Measurements from ENCODE around the gene AOPEP. TPM values are rescaled to one million over a fixed set of nuclear protein-coding genes. Genes with fewer than 3 reads are reported as not detected.
A peak's percentile ranks its signal among the peaks of the same experiment; 100 is the strongest.

AOPEP gene
- polyA plus RNA-seq, 1 of the 3 experiments (the other 2 are of a cell fraction), result 54.6 TPM

GRCh38 chr9:95053611-95054570 lies 327.4 kb downstream of the AOPEP start:
- ChIA-PET CTCF (interaction anchor here (0.5 to 1.5 kb wide), 4 partner anchors 46 to 77 kb away, joined by 3 to 5 read pairs (median 4); no protein-coding TSS in a partner anchor), POLR2A (no interaction called here)

DNA sequence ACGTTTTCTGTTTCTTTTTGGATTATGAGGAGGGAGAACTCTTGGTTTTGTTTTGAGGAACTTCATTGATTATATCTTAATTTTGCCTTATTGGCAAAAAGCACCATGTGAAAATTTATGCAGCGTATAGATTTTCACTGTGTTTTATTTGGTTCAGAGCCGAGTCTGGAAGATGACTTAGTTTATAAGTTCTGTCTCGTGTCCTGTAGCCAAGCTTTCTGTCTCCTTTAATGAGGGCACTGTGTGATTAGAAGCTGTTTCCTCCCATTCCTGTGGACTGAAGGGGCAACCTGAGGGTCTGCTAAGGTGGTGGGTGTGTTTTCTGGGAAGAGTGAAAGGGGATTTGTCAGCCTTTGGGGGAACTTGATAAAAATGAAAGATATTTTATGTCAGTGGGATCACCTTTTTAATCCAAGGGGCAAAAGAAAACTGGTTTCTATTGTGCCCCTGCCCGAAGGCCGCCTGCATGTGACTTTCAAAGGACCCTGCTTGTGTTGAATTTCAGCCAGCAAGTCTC lies 328.9 kb downstream of the AOPEP start:
- H3K9ac ChIP-seq, result peak overlapping the region; percentile 71
- peaks cover 48% of the 10 kb centered on the region for H4K20me1 ChIP-seq (ENCODE audit: insufficient read depth)
- H3K27ac ChIP-seq (ENCODE audit: low read depth in 2 of 2, low read length in 1 of 2), result peak overlapping the region; percentile 83 to 96
- H3K4me3 ChIP-seq (ENCODE audit: low read depth in 2 of 2, low read length in 1 of 2), result peak overlapping the region; percentile 14 to 59; a peak in 3 of 4 replicates
- CTCF ChIA-PET, result interaction anchor here (0.6 kb wide), 1 partner anchor 214 kb away, joined by 3 read pairs; no protein-coding TSS in a partner anchor
- peaks cover 100% of the 10 kb centered on the region for H3K79me2 ChIP-seq (ENCODE audit: insufficient read depth)
- peaks cover 27% of the 10 kb centered on the region for H3F3A ChIP-seq (replicated peaks; ENCODE audit: insufficient read depth)
- POLR2A ChIA-PET, result no interaction called here
- no peak overlapping the region for H2AFZ ChIP-seq (ENCODE audit: low read depth)
- no peaks in the 10 kb centered on the region for H3K27me3 ChIP-seq (ENCODE audit: insufficient read depth)
- no peak for DNase-seq
- 7% methylated on average over 6 of the region's 6 CpGs for WGBS (ENCODE audit: low lambda C conversion rate)
- H3K4me2 ChIP-seq, result peak overlapping the region; percentile 87
- TF ChIP-seq FOXM1 (IDR thresholded peaks at IDR 0.05; ENCODE audit: low read depth) (no peak), EZH2phosphoT487 (IDR thresholded peaks at IDR 0.05; ENCODE audit: borderline replicate concordance, low read depth) (no peak), CHD2 (IDR thresholded peaks at IDR 0.05; ENCODE audit: low read length, partially characterized antibody) (no peak)
- peaks cover 20 to 35% of the 10 kb centered on the region in 2 experiments for H3K36me3 ChIP-seq (replicated peaks in 1 of 2; ENCODE audit: control insufficient read depth in 1 of 2, insufficient read depth in 2 of 2, low read length in 1 of 2)
- no peaks in the 10 kb centered on the region for H3K9me2 ChIP-seq
- H3K9me3 ChIP-seq, result no peaks in the 10 kb centered on the region
- peaks cover 52 to 59% of the 10 kb centered on the region in 2 experiments for H3K4me1 ChIP-seq (ENCODE audit: control insufficient read depth in 1 of 2, insufficient read depth in 2 of 2, low read depth in 1 of 2, low read length in 1 of 2)

More at GRCh38 chr9:95053611-95054570, 327.4 kb downstream of the AOPEP start:
- H3K4me3 ChIP-seq (ENCODE audit: low read depth in 2 of 2, low read length in 1 of 2), result no peak overlapping the region
- no peaks in the 10 kb centered on the region for H3K9me2 ChIP-seq
- H3K4me2 ChIP-seq, result peak overlapping the region; percentile 87
- H3K27ac ChIP-seq (ENCODE audit: low read depth in 2 of 2, low read length in 1 of 2), result peak overlapping the region; percentile 83 to 96
- H3K9me3 ChIP-seq, result no peaks in the 10 kb centered on the region
- DNase-seq, result no peak
- TF ChIP-seq TCF12 (IDR thresholded peaks at IDR 0.05) (no peak), TEAD4 (IDR thresholded peaks at IDR 0.05; ENCODE audit: borderline replicate concordance, insufficient read depth) (no peak)
- peaks cover 47 to 63% of the 10 kb centered on the region in 2 experiments for H3K4me1 ChIP-seq (ENCODE audit: control insufficient read depth in 1 of 2, insufficient read depth in 2 of 2, low read depth in 1 of 2, low read length in 1 of 2)
- peaks cover 17 to 29% of the 10 kb centered on the region in 2 experiments for H3K36me3 ChIP-seq (replicated peaks in 1 of 2; ENCODE audit: control insufficient read depth in 1 of 2, insufficient read depth in 2 of 2, low read length in 1 of 2)
- no peak overlapping the region for H3K9ac ChIP-seq
- WGBS (ENCODE audit: low lambda C conversion rate), result 62% methylated on average over 5 of the region's 5 CpGs
- peaks cover 34% of the 10 kb centered on the region for H3F3A ChIP-seq (replicated peaks; ENCODE audit: insufficient read depth)
- H2AFZ ChIP-seq (ENCODE audit: low read depth), result no peak overlapping the region
- peaks cover 100% of the 10 kb centered on the region for H3K79me2 ChIP-seq (ENCODE audit: insufficient read depth)
- no peaks in the 10 kb centered on the region for H3K27me3 ChIP-seq (ENCODE audit: insufficient read depth)
- peaks cover 48% of the 10 kb centered on the region for H4K20me1 ChIP-seq (ENCODE audit: insufficient read depth)

DNA sequence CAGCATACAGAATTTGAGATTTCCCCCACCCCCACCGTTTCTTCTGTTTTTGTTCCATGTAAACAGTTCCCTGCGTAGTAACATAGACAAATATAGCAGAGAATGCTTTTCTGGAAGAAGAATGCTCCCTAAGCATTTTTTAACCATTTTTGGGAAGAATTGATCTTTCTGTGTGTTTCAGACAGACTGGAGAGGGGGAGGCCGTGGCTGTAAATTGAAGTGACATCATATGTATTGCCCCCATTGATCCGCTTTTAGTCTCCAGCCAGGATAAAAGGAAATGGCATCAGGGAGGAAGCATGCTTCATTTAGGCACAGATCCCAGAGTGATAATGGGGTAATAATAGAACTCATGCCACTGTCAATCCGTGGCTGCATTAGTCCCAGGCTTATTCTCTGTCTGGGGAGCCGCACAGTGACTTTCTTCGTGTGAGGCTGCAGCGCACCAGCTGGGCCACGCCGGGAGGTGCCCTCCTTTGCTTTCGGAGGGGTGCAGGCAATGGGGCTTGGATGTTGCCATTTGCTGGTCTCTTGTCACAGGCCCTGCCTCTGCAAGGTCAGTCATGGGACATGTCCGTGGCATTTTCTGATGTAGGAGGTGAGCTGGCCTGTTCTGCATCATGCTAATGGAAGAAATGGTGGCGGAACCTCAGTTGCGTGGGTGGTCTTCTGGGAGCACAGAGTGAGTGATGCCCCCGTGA lies 329.5 kb downstream of the AOPEP start:
- WGBS (ENCODE audit: low lambda C conversion rate), result 10% methylated on average over 13 of the region's 15 CpGs
- Histone ChIP-seq H3K79me2 (ENCODE audit: insufficient read depth) (peaks cover 100% of the 10 kb centered on the region), H3K9me3 (no peaks in the 10 kb centered on the region), H3K9me2 (no peaks in the 10 kb centered on the region), H3K36me3 (replicated peaks in 1 of 2; ENCODE audit: control insufficient read depth in 1 of 2, insufficient read depth in 2 of 2, low read length in 1 of 2) (peaks cover 23 to 40% of the 10 kb centered on the region in 2 experiments), H3K4me3 (ENCODE audit: low read depth in 2 of 2, low read length in 1 of 2) (peak overlapping the region; percentile 30 to 59), H2AFZ (ENCODE audit: low read depth) (no peak overlapping the region), H3K27ac (ENCODE audit: low read depth in 2 of 2, low read length in 1 of 2) (peak overlapping the region; percentile 83 to 96), H3K9ac (peak overlapping the region; percentile 71), H3K4me2 (peak overlapping the region; percentile 87), H3K27me3 (ENCODE audit: insufficient read depth) (no peaks in the 10 kb centered on the region), H3K4me1 (ENCODE audit: control insufficient read depth in 1 of 2, insufficient read depth in 2 of 2, low read depth in 1 of 2, low read length in 1 of 2) (peaks cover 56 to 60% of the 10 kb centered on the region in 2 experiments), H4K20me1 (ENCODE audit: insufficient read depth) (peaks cover 47% of the 10 kb centered on the region), H3F3A (replicated peaks; ENCODE audit: insufficient read depth) (peaks cover 27% of the 10 kb centered on the region)
- DNase-seq, result peak; percentile 70
- ChIA-PET POLR2A (interaction anchor here (1.3 to 2.0 kb wide), 2 partner anchors 11 to 30 kb away, joined by 3 to 7 read pairs; no protein-coding TSS in a partner anchor), CTCF (interaction anchor here (0.6 to 1.9 kb wide), 5 partner anchors 9 to 213 kb away, joined by 3 to 6 read pairs (median 4); no protein-coding TSS in a partner anchor)
- TF ChIP-seq RCOR1 (IDR thresholded peaks at IDR 0.05; ENCODE audit: low read length) (0 out of 2 replicates have a peak, but pooled peaks have one; percentile 11), RFX5 (IDR thresholded peaks at IDR 0.05; ENCODE audit: low read length) (no peak), NRF1 (IDR thresholded peaks at IDR 0.05; ENCODE audit: low read depth, low read length) (no peak), TEAD4 (IDR thresholded peaks at IDR 0.05; ENCODE audit: borderline replicate concordance, insufficient read depth) (0 out of 2 replicates have a peak, but pooled peaks have one; percentile 7), ELF1 (IDR thresholded peaks at IDR 0.05) (no peak), RAD21 (IDR thresholded peaks at IDR 0.05; ENCODE audit: low read length) (peak; percentile 19), SMC3 (IDR thresholded peaks at IDR 0.05; ENCODE audit: low read depth, low read length) (0 out of 2 replicates have a peak, but pooled peaks have one; percentile 2), TAF1 (IDR thresholded peaks at IDR 0.05; ENCODE audit: borderline replicate concordance, low read depth, low read length) (no peak), TCF12 (IDR thresholded peaks at IDR 0.05) (peak; percentile 64)
- TF ChIP-seq, protein P1, sequence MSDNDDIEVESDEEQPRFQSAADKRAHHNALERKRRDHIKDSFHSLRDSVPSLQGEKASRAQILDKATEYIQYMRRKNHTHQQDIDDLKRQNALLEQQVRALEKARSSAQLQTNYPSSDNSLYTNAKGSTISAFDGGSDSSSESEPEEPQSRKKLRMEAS (IDR thresholded peaks at IDR 0.05; ENCODE audit: low read depth), result peak; percentile 64; the same call in 1 of the 2 replicates
- TF ChIP-seq, protein P2, sequence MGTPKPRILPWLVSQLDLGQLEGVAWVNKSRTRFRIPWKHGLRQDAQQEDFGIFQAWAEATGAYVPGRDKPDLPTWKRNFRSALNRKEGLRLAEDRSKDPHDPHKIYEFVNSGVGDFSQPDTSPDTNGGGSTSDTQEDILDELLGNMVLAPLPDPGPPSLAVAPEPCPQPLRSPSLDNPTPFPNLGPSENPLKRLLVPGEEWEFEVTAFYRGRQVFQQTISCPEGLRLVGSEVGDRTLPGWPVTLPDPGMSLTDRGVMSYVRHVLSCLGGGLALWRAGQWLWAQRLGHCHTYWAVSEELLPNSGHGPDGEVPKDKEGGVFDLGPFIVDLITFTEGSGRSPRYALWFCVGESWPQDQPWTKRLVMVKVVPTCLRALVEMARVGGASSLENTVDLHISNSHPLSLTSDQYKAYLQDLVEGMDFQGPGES (IDR thresholded peaks at IDR 0.05; ENCODE audit: low read depth, low read length), result no peak
- TF ChIP-seq, protein P3, sequence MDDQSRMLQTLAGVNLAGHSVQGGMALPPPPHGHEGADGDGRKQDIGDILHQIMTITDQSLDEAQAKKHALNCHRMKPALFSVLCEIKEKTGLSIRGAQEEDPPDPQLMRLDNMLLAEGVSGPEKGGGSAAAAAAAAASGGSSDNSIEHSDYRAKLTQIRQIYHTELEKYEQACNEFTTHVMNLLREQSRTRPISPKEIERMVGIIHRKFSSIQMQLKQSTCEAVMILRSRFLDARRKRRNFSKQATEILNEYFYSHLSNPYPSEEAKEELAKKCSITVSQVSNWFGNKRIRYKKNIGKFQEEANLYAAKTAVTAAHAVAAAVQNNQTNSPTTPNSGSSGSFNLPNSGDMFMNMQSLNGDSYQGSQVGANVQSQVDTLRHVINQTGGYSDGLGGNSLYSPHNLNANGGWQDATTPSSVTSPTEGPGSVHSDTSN (IDR thresholded peaks at IDR 0.05), result peak; percentile 71
